ENCODE results near the gene KCNMA1.
A peak's percentile ranks its signal among the peaks of the same experiment; 100 is the strongest.
"Not testable (repeated sequence)": the region's sequence is repeated elsewhere in the genome, so short reads cannot be mapped to it uniquely, and the experiment has no call there.

Gene KCNMA1

GRCh38 chr10:77371421-77371820, 266.2 kb downstream of the KCNMA1 start:
- no peak for DNase-seq (ENCODE audit: low read depth in 2 of 2)

GRCh38 chr10:77368006-77368405, 269.6 kb downstream of the KCNMA1 start:
- no peak for DNase-seq (ENCODE audit: low read depth in 2 of 2)

- DNase-seq (ENCODE audit: low read depth in 2 of 2): no peak
Measured at GRCh38 chr10:77363210-77363609, 274.4 kb downstream of the KCNMA1 start.

- DNase-seq (ENCODE audit: low read depth in 2 of 2): no peak
Measured at GRCh38 chr10:77361831-77362230, 275.8 kb downstream of the KCNMA1 start.

- no peak for DNase-seq (ENCODE audit: low read depth in 2 of 2)
Measured at GRCh38 chr10:77361426-77361825, 276.2 kb downstream of the KCNMA1 start.

- no peak for DNase-seq (ENCODE audit: low read depth in 2 of 2)
Measured at GRCh38 chr10:77360835-77361234, 276.8 kb downstream of the KCNMA1 start.

- DNase-seq (ENCODE audit: low read depth in 2 of 2): no peak
Measured at GRCh38 chr10:77359950-77360520, 277.6 kb downstream of the KCNMA1 start.

GRCh38 chr10:77359287-77359691, 278.3 kb downstream of the KCNMA1 start:
- no peak for DNase-seq (ENCODE audit: low read depth in 2 of 2)

GRCh38 chr10:77358656-77359055, 279.0 kb downstream of the KCNMA1 start:
- no peak for DNase-seq (ENCODE audit: low read depth in 2 of 2)

- peak in 1 of 2 experiments; percentile 38 for DNase-seq (ENCODE audit: low read depth in 2 of 2)
Measured at GRCh38 chr10:77357611-77358310, 279.8 kb downstream of the KCNMA1 start.

- DNase-seq (ENCODE audit: low read depth in 2 of 2): no peak
Measured at GRCh38 chr10:77357185-77357584, 280.4 kb downstream of the KCNMA1 start.

- DNase-seq (ENCODE audit: low read depth in 2 of 2): peak; percentile 79 to 82
Measured at GRCh38 chr10:77355844-77356243, 281.8 kb downstream of the KCNMA1 start.

GRCh38 chr10:77351386-77351785, 286.2 kb downstream of the KCNMA1 start:
- peak; percentile 81 to 83 for DNase-seq (ENCODE audit: low read depth in 2 of 2)

- DNase-seq (ENCODE audit: low read depth in 2 of 2): peak; percentile 97 to 98
Measured at GRCh38 chr10:77350711-77351119, 286.9 kb downstream of the KCNMA1 start.

GRCh38 chr10:77350134-77350533, 287.5 kb downstream of the KCNMA1 start:
- no peak for DNase-seq (ENCODE audit: low read depth in 2 of 2)

GRCh38 chr10:77349226-77349625, 288.4 kb downstream of the KCNMA1 start:
- no peak for DNase-seq (ENCODE audit: low read depth in 2 of 2)

- DNase-seq (ENCODE audit: low read depth in 2 of 2): no peak
Measured at GRCh38 chr10:77348751-77349150, 288.9 kb downstream of the KCNMA1 start.

- no peak for DNase-seq (ENCODE audit: low read depth in 2 of 2)
Measured at GRCh38 chr10:77348082-77348481, 289.5 kb downstream of the KCNMA1 start.

- DNase-seq (ENCODE audit: low read depth in 2 of 2): no peak
Measured at GRCh38 chr10:77347052-77347451, 290.6 kb downstream of the KCNMA1 start.

- no peak for DNase-seq (ENCODE audit: low read depth in 2 of 2)
Measured at GRCh38 chr10:77341055-77341454, 296.6 kb downstream of the KCNMA1 start.

- DNase-seq (ENCODE audit: low read depth in 2 of 2): not testable (repeated sequence)
Measured at GRCh38 chr10:77339872-77340271, 297.7 kb downstream of the KCNMA1 start.

- no peak for DNase-seq (ENCODE audit: low read depth in 2 of 2)
Measured at GRCh38 chr10:77339166-77339565, 298.4 kb downstream of the KCNMA1 start.

- no peak for DNase-seq (ENCODE audit: low read depth in 2 of 2)
Measured at GRCh38 chr10:77338143-77338542, 299.5 kb downstream of the KCNMA1 start.

- DNase-seq (ENCODE audit: low read depth in 2 of 2): no peak
Measured at GRCh38 chr10:77334501-77334900, 303.1 kb downstream of the KCNMA1 start.

Data from fibroblast of skin of left quadriceps (primary cell).